GM20431 (cell line): Measurements from ENCODE around the gene UMOD.

Experiments used
- in situ Hi-C: fragments of 300-500 bp; cut with MseI, MboI; formaldehyde crosslinking; loops from one replicate; pipeline ENCODE4 v1.15.0; 2020; ENCODE audit warnings: low sequenced_read_pairs; ENCODE audit not compliant: unreplicated experiment

Gene UMOD

DNA sequence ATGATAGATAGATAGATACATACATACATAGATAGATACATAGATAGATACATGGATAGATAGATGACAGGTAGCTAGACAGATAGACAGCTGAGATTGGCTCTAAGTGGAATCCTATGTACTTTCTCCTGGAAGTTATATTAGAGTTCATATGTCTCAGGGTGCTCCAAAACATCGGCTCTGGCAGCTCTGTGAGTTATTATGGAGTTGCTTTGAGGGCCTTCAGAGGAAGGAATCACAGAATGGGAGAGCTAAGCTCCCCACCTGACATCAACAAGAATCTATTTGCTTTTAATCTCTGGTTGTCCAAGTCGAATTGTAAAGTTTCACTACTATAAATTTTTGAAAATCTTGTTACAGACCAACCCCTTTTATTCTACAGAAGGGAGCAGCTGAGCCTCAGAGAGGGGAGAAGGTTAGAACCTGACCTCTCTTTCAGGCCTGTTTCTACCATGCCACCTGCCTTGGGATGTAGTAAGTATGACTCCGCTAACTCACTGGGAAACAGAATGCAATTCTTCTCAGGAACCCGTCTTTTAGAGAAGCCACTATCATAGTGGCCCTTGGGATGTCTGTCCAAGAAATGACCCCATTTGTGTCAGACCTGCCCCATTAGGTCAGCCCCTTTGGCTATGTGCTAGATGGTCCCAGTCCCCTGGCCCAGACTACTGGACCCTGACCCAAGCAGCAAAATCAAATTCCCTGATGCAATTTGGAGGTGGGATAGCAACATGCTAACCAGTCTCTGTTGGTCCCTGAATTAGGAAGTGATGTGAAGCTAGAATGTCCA, 43.5 kb downstream of the UMOD start:
- in situ Hi-C loops, result loop anchor here (25.0 kb wide), 1 partner anchor 397 kb away; no protein-coding TSS in a partner anchor

DNA sequence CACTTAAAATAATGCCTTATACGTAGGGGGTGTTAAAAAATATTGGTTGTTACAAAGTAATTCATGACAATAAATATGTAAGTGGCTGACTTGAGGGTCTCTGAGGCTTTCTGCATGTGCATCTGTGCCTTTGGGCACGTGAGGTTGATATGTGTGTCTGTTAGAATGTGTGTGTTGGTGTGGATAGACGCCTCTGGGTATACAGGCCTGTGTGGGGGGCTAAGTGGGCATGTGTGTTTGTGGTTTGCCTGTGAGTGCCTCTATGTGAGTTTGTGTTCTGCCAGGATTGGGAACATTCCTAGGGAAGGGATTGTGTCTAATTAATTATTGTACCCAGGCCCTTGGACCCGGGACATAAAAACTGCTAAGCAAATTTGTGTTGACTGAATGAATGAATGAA, 44.2 kb downstream of the UMOD start:
- in situ Hi-C loops, result loop anchor here (25.0 kb wide), 1 partner anchor 396 kb away; no protein-coding TSS in a partner anchor

DNA sequence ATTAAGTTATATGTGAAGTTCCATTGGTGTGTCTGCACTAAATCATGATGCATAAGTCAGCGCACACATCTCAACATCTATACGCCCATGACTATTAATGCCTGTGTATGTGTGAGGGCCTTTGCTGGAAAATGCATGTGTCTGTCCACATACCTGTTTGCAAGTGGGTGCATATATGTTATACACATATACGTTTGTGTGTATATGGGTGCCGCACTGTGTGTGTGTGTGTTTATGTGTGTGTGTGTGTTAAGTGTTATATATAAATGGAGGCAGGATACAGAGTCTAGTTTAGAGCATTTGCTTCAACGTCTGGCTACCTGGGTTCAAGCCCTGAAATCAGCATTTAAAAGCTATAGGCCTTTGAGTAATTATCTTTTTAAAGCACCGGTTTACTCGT, 44.7 kb downstream of the UMOD start:
- in situ Hi-C loops, result loop anchor here (25.0 kb wide), 1 partner anchor 395 kb away; no protein-coding TSS in a partner anchor

DNA sequence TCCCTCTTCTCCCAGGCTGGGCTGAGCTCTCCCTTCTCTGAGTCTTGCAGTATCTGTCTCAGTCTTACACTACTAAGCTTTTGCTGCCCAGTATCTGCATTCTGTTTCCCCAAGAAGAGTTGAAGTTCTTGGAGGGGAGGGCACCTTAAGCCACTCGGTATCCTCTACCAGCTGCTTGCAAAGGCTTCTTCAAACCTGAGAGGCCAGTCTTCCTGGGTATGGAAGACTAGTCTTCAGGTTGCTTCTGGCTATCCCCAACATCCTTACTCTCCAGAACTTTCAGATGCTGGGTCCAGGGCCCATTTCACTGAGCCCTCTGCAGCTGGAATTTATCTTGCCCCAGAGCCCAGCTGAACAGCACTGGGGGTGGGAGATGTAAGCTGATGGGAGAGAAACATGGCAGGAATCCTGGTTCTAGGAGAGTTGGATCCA, 45.3 kb downstream of the UMOD start:
- in situ Hi-C loops, result loop anchor here (25.0 kb wide), 1 partner anchor 395 kb away; no protein-coding TSS in a partner anchor

DNA sequence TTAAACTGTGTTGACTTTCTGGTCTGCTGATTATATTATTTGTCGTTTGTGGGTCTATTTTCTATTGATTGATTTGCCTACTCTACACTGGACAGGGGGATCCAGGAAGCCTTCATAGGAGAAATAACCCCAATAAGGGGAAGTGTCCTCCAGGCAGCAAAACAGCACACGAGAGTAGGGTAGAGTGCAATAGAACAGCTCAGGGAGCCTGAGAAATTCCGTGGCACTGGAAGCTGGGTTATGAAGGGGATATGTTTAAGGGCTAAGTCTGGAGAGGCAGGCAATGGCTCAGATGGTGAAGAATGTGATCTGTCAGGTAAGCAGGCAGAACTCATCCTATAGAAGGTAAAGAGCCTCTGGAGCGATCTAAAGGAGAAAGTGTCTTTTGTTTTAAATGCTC, 46.1 kb downstream of the UMOD start:
- in situ Hi-C loops, result loop anchor here (25.0 kb wide), 1 partner anchor 394 kb away; no protein-coding TSS in a partner anchor

DNA sequence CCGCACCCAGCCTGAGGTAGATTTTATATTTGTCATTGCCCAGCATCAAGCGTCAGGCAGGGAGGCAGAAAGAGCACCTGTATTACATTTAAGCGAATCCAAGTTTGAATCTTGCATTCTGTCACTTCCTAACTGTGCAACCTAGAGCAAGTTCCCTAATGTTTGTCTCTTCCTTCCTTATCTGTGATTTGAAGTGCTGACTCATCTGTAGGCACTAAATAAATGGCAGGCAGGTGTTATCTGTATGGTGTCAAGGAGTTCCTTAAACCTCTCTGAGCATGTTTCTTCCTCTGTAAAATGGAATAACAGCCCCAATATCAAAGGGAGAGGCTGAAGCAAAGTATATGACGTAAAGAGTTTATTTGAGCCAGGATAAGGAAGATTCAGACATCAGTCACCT, 49.5 kb downstream of the UMOD start:
- in situ Hi-C loops, result loop anchor here (25.0 kb wide), 1 partner anchor 391 kb away; no protein-coding TSS in a partner anchor

DNA sequence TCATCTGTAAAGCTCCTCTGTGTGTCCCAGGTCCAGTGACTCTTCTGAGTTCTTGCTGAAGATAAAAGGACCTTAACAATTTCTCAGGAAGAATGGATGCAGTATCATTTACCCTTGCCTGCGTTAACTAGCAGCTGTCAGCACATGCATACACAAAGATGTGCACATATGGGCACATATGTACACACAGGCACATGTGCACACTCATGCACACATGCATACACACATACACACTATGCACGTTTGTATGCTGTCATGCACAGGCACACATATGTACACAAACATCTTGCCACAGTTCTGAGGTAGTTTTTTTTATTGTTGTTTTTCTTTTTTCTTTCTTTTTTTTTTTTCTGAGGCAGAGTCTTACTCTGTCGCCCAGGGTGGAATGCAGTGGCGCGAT, 50.1 kb downstream of the UMOD start:
- in situ Hi-C loops, result loop anchor here (25.0 kb wide), 1 partner anchor 390 kb away; no protein-coding TSS in a partner anchor

DNA sequence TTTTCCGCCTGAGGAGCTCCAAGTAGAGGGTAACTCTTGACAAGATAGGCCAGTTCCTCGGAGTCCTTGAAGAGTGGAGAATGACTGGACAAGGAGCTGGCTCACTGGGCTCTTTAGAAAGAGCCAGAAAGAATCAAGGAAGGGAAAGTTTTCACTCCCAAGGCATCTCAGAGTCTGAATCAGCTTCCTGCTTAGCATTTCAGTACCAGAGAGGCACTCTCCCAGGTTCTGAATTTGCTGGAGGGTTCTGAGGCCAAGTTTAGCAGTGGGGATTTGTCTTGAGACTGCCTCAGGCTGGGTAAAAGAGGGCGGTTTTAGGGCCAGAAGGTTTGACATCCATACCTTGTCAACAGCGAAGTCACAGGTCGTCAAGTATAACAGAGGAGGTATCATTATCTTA, 50.7 kb downstream of the UMOD start:
- in situ Hi-C loops, result loop anchor here (25.0 kb wide), 1 partner anchor 390 kb away; no protein-coding TSS in a partner anchor

DNA sequence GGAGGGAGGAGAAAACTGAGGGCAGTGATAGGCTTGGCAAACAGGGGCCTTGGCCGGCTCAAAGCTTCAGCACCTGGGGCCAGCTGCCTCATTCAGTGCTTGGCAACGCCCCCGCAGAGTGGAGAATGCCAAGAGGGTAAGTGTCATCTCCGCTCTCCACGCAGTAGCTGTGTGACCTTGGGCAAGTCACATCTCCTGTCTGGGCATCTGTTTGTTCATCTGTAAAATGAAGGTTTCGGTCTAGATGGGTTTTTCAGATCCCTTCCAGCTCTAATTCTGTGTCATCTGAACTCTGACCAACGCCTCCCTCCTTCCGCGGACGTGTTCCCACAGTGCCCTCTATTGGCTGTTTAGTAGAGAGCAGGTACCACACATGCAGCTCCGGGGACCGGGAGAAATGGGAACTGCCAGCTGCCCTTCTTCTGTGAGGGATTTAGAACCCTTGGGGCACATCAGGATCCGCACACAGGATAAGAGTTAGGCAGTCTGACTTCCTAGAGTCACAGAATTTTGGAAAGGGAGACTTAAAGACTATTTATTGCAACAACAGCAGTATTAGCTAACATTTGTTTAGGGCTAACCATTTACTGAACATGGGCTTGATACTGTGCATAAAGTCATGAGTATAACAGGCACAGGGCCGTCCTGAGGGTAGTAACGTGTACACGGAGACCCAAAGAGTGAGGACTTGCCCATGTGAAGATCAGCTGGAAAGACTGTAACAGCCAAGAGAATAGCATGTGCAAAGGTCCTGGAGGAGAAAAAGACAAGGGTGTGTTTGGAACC, 52.0 kb downstream of the UMOD start:
- in situ Hi-C loops, result loop anchor here (25.0 kb wide), 1 partner anchor 388 kb away; no protein-coding TSS in a partner anchor

DNA sequence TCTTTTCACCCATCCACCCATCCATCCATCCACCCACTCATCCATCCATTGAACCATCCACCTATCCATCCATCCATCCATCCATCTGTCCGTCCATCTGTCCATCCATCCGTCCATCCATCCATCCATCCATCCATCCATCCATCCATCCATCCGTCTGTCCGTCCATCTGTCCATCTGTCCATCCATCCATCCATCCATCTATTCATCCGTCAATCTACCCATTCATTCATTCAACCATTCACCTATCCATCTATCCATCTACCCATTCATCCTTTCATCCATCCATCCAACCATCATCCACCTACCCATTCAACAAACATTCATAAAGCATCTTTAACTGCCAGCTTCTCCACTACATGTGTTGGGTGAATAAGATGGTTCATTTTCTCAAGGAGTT, 54.1 kb downstream of the UMOD start:
- in situ Hi-C loops, result no loop called here

DNA sequence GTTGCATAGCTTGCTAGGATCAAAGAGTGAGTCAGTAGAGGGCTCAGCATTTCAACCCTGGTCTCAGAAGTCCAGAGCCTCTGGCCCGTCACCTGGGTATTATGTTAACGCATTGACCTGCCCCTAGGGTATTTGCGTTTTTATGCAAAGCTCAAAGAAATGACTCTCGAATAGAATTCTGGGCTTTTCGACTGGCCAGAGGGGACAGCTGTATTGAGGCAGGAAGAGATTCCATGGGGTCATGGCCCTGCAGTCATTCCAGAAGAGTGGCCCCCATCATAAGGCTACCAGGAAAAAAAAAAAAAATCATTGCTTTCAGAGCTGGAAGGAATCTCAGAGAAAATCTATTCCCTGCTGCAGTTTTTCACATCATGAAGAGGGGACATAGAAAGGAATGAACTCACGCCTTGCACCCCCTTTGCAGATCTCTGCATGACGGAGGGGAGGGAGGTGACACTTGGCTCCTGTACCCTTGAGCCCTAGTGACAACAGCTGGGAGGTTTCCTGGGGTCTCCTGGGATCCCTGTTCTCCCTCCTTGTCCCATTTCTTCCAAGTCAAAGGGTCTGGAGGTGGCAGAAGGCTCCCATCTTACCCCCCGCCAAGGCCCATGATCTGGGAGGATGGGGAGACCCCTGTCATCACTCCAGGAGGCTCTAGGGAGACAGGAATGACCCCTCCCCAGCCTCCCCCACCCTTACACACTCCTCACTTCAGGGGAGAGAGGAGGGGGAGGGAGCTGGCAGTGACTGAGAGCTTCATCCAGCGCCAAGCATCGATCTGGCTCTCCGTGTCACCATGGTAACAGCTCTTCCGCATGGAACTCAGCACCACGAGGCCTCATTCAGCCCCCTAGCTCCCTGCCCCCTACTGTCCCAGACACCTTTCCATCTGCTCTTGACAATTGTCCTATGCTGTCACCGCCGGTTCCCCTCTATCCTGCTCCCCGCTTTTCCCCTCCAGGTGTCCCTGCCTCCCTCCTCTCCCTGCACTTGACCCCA, 61.0 kb downstream of the UMOD start:
- in situ Hi-C loops, result no loop called here

DNA sequence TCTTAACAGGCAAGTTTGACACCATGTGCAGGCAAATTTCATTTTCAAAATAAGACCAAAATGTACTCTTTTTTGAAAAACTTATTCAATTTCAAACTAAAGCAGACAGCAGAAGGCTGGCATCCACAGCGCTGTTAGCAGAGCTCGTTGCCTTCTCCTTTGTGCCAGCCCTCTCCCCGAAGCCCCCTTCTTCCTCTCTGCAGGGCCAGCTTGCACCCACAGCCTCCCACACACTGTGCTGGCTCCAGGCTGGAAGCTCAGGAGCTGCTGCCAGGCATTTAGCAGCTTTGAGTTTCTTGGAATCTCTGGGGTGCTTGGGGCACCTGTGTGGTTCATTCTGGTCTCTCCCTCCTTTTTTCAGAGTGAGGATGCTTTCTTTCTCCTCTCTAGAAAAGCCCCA, 62.9 kb downstream of the UMOD start:
- in situ Hi-C loops, result no loop called here

DNA sequence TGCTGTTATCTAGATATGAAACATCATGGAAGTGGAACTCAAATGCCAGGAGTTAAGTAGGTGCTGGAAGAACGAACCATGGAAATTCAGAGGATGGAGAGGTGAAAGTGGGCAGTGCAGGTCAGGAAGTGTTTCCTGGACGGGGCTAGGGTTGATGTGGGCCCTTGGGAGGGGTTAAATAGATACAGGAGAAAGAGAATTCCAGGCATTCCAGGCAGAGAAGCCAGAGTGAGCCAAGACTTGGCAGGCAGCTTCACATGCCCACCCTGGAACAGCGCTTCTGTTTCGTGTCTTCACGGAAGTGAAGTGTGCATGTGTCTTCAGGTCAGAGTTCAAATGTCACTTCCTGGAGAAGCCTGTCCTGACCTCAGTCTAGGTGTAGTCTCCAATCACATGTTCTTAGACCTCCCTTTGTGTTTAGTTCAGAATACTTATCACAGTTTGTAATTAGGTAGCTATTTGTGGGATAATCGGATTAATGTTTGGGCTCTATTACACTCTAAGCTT, 66.5 kb downstream of the UMOD start:
- in situ Hi-C loops, result no loop called here
